ENCODE data around the gene SVIL.

The SVIL gene

DNA sequence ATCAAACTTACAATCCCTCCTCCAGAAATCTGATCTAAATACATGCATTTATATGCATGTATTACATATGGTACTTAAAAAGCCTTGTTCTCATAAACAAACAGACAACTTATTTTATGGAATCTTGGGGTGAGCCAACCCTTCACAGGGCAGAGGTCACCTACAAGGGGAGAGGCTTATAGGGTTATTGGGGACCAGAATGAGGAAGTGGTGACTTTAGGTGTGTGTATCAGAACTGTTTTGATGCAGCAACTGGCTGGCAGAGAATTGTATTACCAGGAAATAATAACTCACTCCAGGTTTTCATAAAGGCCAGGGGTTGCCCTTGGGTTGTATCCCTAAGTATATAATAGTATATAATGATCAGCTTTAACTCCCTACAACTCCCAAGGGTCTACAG is 91.1 kb downstream of the SVIL start:
- Histone ChIP-seq H3K79me1 (replicated peaks; ENCODE audit: low read length, poor library complexity, severe bottlenecking) (peaks cover 9% of the 10 kb centered on the region), H2AK5ac (ENCODE audit: low read length, severe bottlenecking) (no peak overlapping the region), H3K14ac (ENCODE audit: low read length in 2 of 2) (no peak overlapping the region), H3K4me1 (ENCODE audit: control insufficient read depth, insufficient read depth, low read depth, low read length) (peaks cover 14% of the 10 kb centered on the region), H3K4me2 (ENCODE audit: low read length, poor library complexity, severe bottlenecking) (no peak overlapping the region), H3K23ac (ENCODE audit: low read length in 2 of 2) (no peak overlapping the region), H2BK5ac (ENCODE audit: low read depth, low read length, poor library complexity, severe bottlenecking) (no peak overlapping the region), H3K9me3 (ENCODE audit: control insufficient read depth, low read length) (no peaks in the 10 kb centered on the region), H2BK15ac (ENCODE audit: low read depth, poor library complexity, severe bottlenecking) (no peak overlapping the region), H3K18ac (ENCODE audit: low read depth in 1 of 2, low read length in 2 of 2) (no peak overlapping the region), H3K4ac (ENCODE audit: low read depth in 1 of 2, low read length in 2 of 2) (no peak overlapping the region), H2AFZ (ENCODE audit: low read depth, low read length) (no peak overlapping the region), H3K4me3 (ENCODE audit: insufficient read depth in 1 of 2, low read depth in 1 of 2, low read length in 2 of 2) (no peak overlapping the region), H3K9ac (ENCODE audit: low read length) (no peak overlapping the region), H3K27me3 (ENCODE audit: control insufficient read depth in 1 of 2, insufficient read depth in 1 of 2, low read length in 2 of 2) (no peaks in the 10 kb centered on the region), H4K91ac (ENCODE audit: low read length) (no peak overlapping the region), H3K36me3 (ENCODE audit: control insufficient read depth in 1 of 2, insufficient read depth in 2 of 2, low read depth in 1 of 2, low read length in 2 of 2) (peaks cover 21 to 64% of the 10 kb centered on the region in 2 experiments), H3K27ac (ENCODE audit: low read length, poor library complexity, severe bottlenecking) (no peak overlapping the region), H4K8ac (ENCODE audit: low read length) (no peak overlapping the region), H2BK120ac (ENCODE audit: low read depth, low read length) (no peak overlapping the region), H2BK12ac (ENCODE audit: low read length in 2 of 2) (no peak overlapping the region)
- no peak for DNase-seq

DNA sequence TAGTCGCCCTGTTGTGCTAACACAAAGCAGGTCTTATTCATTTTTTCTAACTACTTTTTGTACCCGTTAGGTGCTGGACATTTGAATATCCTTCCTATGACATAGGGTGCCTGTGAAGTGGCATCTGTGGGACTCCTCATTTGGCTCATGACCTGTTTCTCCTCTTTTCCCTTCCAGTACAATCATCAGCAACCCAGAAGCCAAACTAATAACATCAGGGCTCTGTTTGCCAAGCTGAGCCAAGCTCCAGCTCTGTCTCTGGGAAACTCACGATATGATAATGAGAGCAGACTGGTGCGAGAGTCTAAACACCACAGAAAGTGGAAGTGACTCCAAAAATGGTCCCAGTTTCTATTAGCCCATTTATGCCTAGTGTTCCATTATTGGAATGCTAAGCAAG is 92.0 kb downstream of the SVIL start:
- no peak overlapping the region for H3K23ac ChIP-seq (ENCODE audit: low read length in 2 of 2)
- no peak overlapping the region for H4K91ac ChIP-seq (ENCODE audit: low read length)
- no peak overlapping the region for H4K8ac ChIP-seq (ENCODE audit: low read length)
- H3K9me3 ChIP-seq (ENCODE audit: control insufficient read depth, low read length): no peaks in the 10 kb centered on the region
- no peak overlapping the region for H3K9ac ChIP-seq (ENCODE audit: low read length)
- no peaks in the 10 kb centered on the region for H3K27me3 ChIP-seq (ENCODE audit: control insufficient read depth in 1 of 2, insufficient read depth in 1 of 2, low read length in 2 of 2)
- no peak overlapping the region for H2AFZ ChIP-seq (ENCODE audit: low read depth, low read length)
- H3K27ac ChIP-seq (ENCODE audit: low read length, poor library complexity, severe bottlenecking): no peak overlapping the region
- peaks cover 10% of the 10 kb centered on the region for H3K79me1 ChIP-seq (replicated peaks; ENCODE audit: low read length, poor library complexity, severe bottlenecking)
- no peak overlapping the region for H3K4ac ChIP-seq (ENCODE audit: low read depth in 1 of 2, low read length in 2 of 2)
- peaks cover 28 to 64% of the 10 kb centered on the region in 2 experiments for H3K36me3 ChIP-seq (ENCODE audit: control insufficient read depth in 1 of 2, insufficient read depth in 2 of 2, low read depth in 1 of 2, low read length in 2 of 2)
- no peak for DNase-seq
- H2BK120ac ChIP-seq (ENCODE audit: low read depth, low read length): no peak overlapping the region
- peaks cover 17% of the 10 kb centered on the region for H3K4me1 ChIP-seq (ENCODE audit: control insufficient read depth, insufficient read depth, low read depth, low read length)
- no peak overlapping the region for H2AK5ac ChIP-seq (ENCODE audit: low read length, severe bottlenecking)
- no peak overlapping the region for H2BK12ac ChIP-seq (ENCODE audit: low read length in 2 of 2)
- H3K18ac ChIP-seq (ENCODE audit: low read depth in 1 of 2, low read length in 2 of 2): no peak overlapping the region
- H2BK5ac ChIP-seq (ENCODE audit: low read depth, low read length, poor library complexity, severe bottlenecking): no peak overlapping the region
- no peak overlapping the region for H2BK15ac ChIP-seq (ENCODE audit: low read depth, poor library complexity, severe bottlenecking)
- no peak overlapping the region for H3K4me2 ChIP-seq (ENCODE audit: low read length, poor library complexity, severe bottlenecking)
- WGBS: 97% methylated on average over 4 of the region's 4 CpGs
- no peak overlapping the region for H3K4me3 ChIP-seq (ENCODE audit: insufficient read depth in 1 of 2, low read depth in 1 of 2, low read length in 2 of 2)
- no peak overlapping the region for H3K14ac ChIP-seq (ENCODE audit: low read length in 2 of 2)

DNA sequence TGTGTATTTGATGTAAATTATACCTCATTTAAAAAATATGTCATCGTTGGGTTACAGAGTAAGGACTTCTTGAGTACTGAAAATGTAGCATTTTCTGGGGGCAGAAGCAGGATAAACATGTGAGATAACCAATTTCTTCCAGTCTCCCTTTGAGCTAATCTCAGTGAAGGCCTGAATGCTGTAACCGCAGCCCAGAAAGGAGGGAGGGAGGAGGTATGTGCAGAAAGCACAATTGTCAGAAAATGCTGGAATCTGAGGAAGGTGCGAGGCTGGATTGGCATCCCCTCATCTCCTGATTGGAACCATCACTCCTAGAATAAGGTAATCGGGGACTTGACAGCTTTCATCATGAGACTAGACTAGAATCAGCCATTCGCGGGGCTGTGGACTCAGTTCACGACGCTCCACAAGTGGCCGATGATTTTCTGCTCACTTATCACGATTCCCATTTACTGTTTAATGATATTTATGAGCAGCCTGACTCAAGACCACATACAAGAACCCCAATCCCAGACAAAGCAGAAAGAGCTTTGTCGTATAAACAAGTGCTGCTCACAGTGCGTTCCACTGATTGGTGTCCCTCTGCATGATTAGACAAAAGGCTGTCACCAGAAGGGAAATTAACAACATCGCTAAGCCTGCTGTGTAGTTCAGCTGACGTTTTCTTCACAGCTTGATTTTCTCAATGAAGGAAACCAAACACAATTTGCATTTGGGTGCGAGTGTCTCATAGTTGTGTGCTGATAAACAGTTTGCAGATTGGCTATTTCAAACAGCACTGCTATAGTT is 93.2 kb downstream of the SVIL start:
- peaks cover 30 to 65% of the 10 kb centered on the region in 2 experiments for H3K36me3 ChIP-seq (ENCODE audit: control insufficient read depth in 1 of 2, insufficient read depth in 2 of 2, low read depth in 1 of 2, low read length in 2 of 2)
- H3K23ac ChIP-seq (ENCODE audit: low read length in 2 of 2): no peak overlapping the region
- no peak overlapping the region for H3K9ac ChIP-seq (ENCODE audit: low read length)
- H2AK5ac ChIP-seq (ENCODE audit: low read length, severe bottlenecking): no peak overlapping the region
- H2BK12ac ChIP-seq (ENCODE audit: low read length in 2 of 2): no peak overlapping the region
- no peak overlapping the region for H3K4me3 ChIP-seq (ENCODE audit: insufficient read depth in 1 of 2, low read depth in 1 of 2, low read length in 2 of 2)
- no peak overlapping the region for H4K91ac ChIP-seq (ENCODE audit: low read length)
- H3K4ac ChIP-seq (ENCODE audit: low read depth in 1 of 2, low read length in 2 of 2): no peak overlapping the region
- peaks cover 17% of the 10 kb centered on the region for H3K4me1 ChIP-seq (ENCODE audit: control insufficient read depth, insufficient read depth, low read depth, low read length)
- no peaks in the 10 kb centered on the region for H3K27me3 ChIP-seq (ENCODE audit: control insufficient read depth in 1 of 2, insufficient read depth in 1 of 2, low read length in 2 of 2)
- WGBS: 80% methylated on average over 14 of the region's 15 CpGs
- H3K14ac ChIP-seq (ENCODE audit: low read length in 2 of 2): no peak overlapping the region
- H3K79me1 ChIP-seq (replicated peaks; ENCODE audit: low read length, poor library complexity, severe bottlenecking): peaks cover 10% of the 10 kb centered on the region
- H2BK120ac ChIP-seq (ENCODE audit: low read depth, low read length): no peak overlapping the region
- H4K8ac ChIP-seq (ENCODE audit: low read length): no peak overlapping the region
- no peak overlapping the region for H3K27ac ChIP-seq (ENCODE audit: low read length, poor library complexity, severe bottlenecking)
- no peak overlapping the region for H2AFZ ChIP-seq (ENCODE audit: low read depth, low read length)
- no peak overlapping the region for H3K4me2 ChIP-seq (ENCODE audit: low read length, poor library complexity, severe bottlenecking)
- H3K9me3 ChIP-seq (ENCODE audit: control insufficient read depth, low read length): no peaks in the 10 kb centered on the region
- no peak overlapping the region for H3K18ac ChIP-seq (ENCODE audit: low read depth in 1 of 2, low read length in 2 of 2)
- no peak overlapping the region for H2BK5ac ChIP-seq (ENCODE audit: low read depth, low read length, poor library complexity, severe bottlenecking)
- no peak overlapping the region for H2BK15ac ChIP-seq (ENCODE audit: low read depth, poor library complexity, severe bottlenecking)
- no peak for DNase-seq

GRCh38 chr10:29540016-29540415 is 94.8 kb downstream of the SVIL start:
- Histone ChIP-seq H2BK120ac (ENCODE audit: low read depth, low read length) (no peak overlapping the region), H3K14ac (ENCODE audit: low read length in 2 of 2) (no peak overlapping the region), H3K9me3 (ENCODE audit: control insufficient read depth, low read length) (no peaks in the 10 kb centered on the region), H2BK15ac (ENCODE audit: low read depth, poor library complexity, severe bottlenecking) (no peak overlapping the region), H2AFZ (ENCODE audit: low read depth, low read length) (no peak overlapping the region), H3K36me3 (ENCODE audit: control insufficient read depth in 1 of 2, insufficient read depth in 2 of 2, low read depth in 1 of 2, low read length in 2 of 2) (peaks cover 24 to 58% of the 10 kb centered on the region in 2 experiments), H3K4me1 (ENCODE audit: control insufficient read depth, insufficient read depth, low read depth, low read length) (peaks cover 17% of the 10 kb centered on the region), H3K79me1 (replicated peaks; ENCODE audit: low read length, poor library complexity, severe bottlenecking) (peaks cover 8% of the 10 kb centered on the region), H2BK12ac (ENCODE audit: low read length in 2 of 2) (no peak overlapping the region), H3K4me3 (ENCODE audit: insufficient read depth in 1 of 2, low read depth in 1 of 2, low read length in 2 of 2) (no peak overlapping the region), H4K8ac (ENCODE audit: low read length) (no peak overlapping the region), H3K18ac (ENCODE audit: low read depth in 1 of 2, low read length in 2 of 2) (no peak overlapping the region), H3K23ac (ENCODE audit: low read length in 2 of 2) (no peak overlapping the region), H3K4me2 (ENCODE audit: low read length, poor library complexity, severe bottlenecking) (no peak overlapping the region), H3K27ac (ENCODE audit: low read length, poor library complexity, severe bottlenecking) (peak overlapping the region; percentile 28), H3K4ac (ENCODE audit: low read depth in 1 of 2, low read length in 2 of 2) (no peak overlapping the region), H3K9ac (ENCODE audit: low read length) (no peak overlapping the region), H4K91ac (ENCODE audit: low read length) (no peak overlapping the region), H2AK5ac (ENCODE audit: low read length, severe bottlenecking) (no peak overlapping the region), H3K27me3 (ENCODE audit: control insufficient read depth in 1 of 2, insufficient read depth in 1 of 2, low read length in 2 of 2) (no peaks in the 10 kb centered on the region), H2BK5ac (ENCODE audit: low read depth, low read length, poor library complexity, severe bottlenecking) (no peak overlapping the region)
- DNase-seq: no peak
- WGBS: 97% methylated on average over 10 of the region's 10 CpGs
